Parathyroid adenoma (tissue), 2 donors: ENCODE measurements around the gene PSMA2.

ENCODE experiments used
- H2AFZ ChIP-seq: fragments of 300-600 bp; sonication (generic); one replicate; pipeline ENCODE4 v1.7.0; 2017; ENCODE audit warnings: antibody characterized with exemption, mild to moderate bottlenecking
- H3K27ac ChIP-seq: fragments of 300-600 bp; sonication (generic); one replicate; pipeline ENCODE4 v1.7.0; 2017
- H3K27me3 ChIP-seq: fragments of 300-600 bp; sonication (generic); one replicate; pipeline ENCODE4 v1.7.0; 2017; ENCODE audit warnings: low read length; ENCODE audit not compliant: control insufficient read depth, insufficient read depth
- H3K36me3 ChIP-seq: fragments of 300-600 bp; sonication (generic); one replicate; pipeline ENCODE4 v1.7.0; 2017; ENCODE audit warnings: low read length; ENCODE audit not compliant: control insufficient read depth, insufficient read depth
- H3K4me1 ChIP-seq: fragments of 300-600 bp; sonication (generic); one replicate; pipeline ENCODE4 v1.7.0; 2017; ENCODE audit warnings: control low read depth
- H3K4me2 ChIP-seq: fragments of 300-600 bp; sonication (generic); one replicate; pipeline ENCODE4 v1.7.0; 2017; ENCODE audit warnings: low read length
- H3K4me3 ChIP-seq: fragments of 300-600 bp; sonication (generic); one replicate; pipeline ENCODE4 v1.7.0; 2017; ENCODE audit warnings: low read depth, low read length
- H3K79me2 ChIP-seq: fragments of 300-600 bp; sonication (generic); one replicate; pipeline ENCODE4 v1.7.0; 2017; ENCODE audit warnings: control low read depth
- H3K9ac ChIP-seq: fragments of 300-600 bp; sonication (generic); one replicate; pipeline ENCODE4 v1.7.0; 2017; ENCODE audit warnings: mild to moderate bottlenecking
- H3K9me3 ChIP-seq: fragments of 300-600 bp; sonication (generic); one replicate; pipeline ENCODE4 v1.7.0; 2017; ENCODE audit warnings: low read length; ENCODE audit not compliant: control insufficient read depth
- TF ChIP-seq, protein P1 (sequence below): fragments of 300-600 bp; sonication (generic); IDR thresholded peaks from one replicate; pipeline ENCODE4 v1.7.0; 2017; ENCODE audit warnings: antibody characterized with exemption, mild to moderate bottlenecking
- donor health status: primary hyperparathyroidism.

The PSMA2 gene

DNA sequence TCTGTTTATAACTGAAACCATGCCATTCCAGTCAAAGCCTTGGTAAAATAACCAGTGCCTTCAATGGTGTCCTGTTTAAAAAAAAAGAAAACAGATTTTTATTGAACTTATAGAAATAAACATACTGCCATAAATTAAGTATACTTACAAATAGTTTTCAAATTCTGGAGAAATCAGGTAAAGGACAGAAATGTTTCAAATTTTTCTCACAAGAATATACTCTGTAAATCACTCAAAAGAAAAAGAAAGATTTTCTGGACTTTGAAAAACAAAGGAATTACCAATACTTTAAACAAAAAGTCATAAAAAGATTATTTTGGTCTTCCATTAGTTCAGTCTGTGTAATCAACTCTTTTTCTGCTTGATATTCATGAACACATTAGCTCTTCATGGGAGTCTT is 24.1 kb upstream of the PSMA2 start:
- Histone ChIP-seq H3K4me2 (no peak overlapping the region), H2AFZ (no peak overlapping the region)
- TF ChIP-seq, protein P1, sequence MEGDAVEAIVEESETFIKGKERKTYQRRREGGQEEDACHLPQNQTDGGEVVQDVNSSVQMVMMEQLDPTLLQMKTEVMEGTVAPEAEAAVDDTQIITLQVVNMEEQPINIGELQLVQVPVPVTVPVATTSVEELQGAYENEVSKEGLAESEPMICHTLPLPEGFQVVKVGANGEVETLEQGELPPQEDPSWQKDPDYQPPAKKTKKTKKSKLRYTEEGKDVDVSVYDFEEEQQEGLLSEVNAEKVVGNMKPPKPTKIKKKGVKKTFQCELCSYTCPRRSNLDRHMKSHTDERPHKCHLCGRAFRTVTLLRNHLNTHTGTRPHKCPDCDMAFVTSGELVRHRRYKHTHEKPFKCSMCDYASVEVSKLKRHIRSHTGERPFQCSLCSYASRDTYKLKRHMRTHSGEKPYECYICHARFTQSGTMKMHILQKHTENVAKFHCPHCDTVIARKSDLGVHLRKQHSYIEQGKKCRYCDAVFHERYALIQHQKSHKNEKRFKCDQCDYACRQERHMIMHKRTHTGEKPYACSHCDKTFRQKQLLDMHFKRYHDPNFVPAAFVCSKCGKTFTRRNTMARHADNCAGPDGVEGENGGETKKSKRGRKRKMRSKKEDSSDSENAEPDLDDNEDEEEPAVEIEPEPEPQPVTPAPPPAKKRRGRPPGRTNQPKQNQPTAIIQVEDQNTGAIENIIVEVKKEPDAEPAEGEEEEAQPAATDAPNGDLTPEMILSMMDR, result no peak

DNA sequence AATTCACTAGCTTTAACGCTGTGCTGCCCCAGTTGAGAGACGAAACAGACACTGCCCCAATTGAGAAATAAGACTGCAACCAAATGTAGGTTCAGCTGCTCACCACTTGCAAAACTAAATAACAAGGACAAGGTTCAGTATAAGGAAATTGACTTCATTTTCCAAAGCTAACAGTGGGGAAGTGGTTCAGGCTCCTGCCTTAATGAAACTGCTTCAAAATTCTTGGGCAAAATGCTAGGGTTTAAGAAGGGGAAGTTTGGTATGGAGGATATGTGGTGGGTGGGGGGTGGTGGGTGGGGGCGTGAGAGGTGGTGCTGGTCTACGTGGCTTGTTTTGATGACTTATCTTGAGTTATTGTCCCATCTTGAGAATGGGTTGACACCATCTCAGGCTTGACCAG is 22.0 kb upstream of the PSMA2 start:
- Histone ChIP-seq H3K27ac (no peak overlapping the region), H3K79me2 (no peaks in the 10 kb centered on the region), H3K4me1 (no peaks in the 10 kb centered on the region), H3K9me3 (no peaks in the 10 kb centered on the region), H3K27me3 (no peaks in the 10 kb centered on the region), H3K36me3 (no peaks in the 10 kb centered on the region), H3K4me3 (no peak overlapping the region), H2AFZ (no peak overlapping the region), H3K9ac (no peak overlapping the region), H3K4me2 (no peak overlapping the region)
- TF ChIP-seq, protein P1, result no peak

More for the DNA sequence above, 24.1 kb upstream of the PSMA2 start:
- H3K27ac ChIP-seq, result no peak overlapping the region
- H3K9me3 ChIP-seq, result no peaks in the 10 kb centered on the region
- no peaks in the 10 kb centered on the region for H3K4me1 ChIP-seq
- no peaks in the 10 kb centered on the region for H3K79me2 ChIP-seq
- no peaks in the 10 kb centered on the region for H3K36me3 ChIP-seq
- no peak overlapping the region for H3K4me3 ChIP-seq
- no peaks in the 10 kb centered on the region for H3K27me3 ChIP-seq
- H3K9ac ChIP-seq, result no peak overlapping the region

DNA sequence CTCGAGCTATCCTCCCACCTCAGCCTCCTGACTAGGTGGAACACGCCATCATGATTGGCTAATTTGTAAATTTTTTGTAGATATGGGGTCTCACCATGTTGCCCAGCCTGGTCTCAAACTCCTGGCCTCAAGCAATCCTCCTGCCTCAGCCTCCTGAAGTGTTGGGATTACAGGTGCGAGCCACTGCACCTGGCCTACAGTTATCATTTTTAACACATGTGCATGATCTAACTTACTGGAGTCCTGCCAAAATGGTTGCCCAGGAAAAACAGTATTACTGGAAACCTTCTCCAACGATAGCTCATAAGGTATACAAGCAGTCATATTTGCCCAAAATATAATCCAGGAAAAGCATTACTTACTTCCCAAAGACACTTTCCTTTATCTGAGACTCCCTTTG is 20.4 kb upstream of the PSMA2 start:
- no peaks in the 10 kb centered on the region for H3K4me1 ChIP-seq
- TF ChIP-seq, protein P1, result no peak
- no peak overlapping the region for H3K4me2 ChIP-seq
- H3K27ac ChIP-seq, result no peak overlapping the region
- H2AFZ ChIP-seq, result no peak overlapping the region
- H3K36me3 ChIP-seq, result no peaks in the 10 kb centered on the region
- H3K79me2 ChIP-seq, result no peaks in the 10 kb centered on the region
- H3K4me3 ChIP-seq, result no peak overlapping the region
- no peaks in the 10 kb centered on the region for H3K9me3 ChIP-seq
- H3K9ac ChIP-seq, result no peak overlapping the region
- no peaks in the 10 kb centered on the region for H3K27me3 ChIP-seq

GRCh38 chr7:42950417-42950816 is 18.4 kb upstream of the PSMA2 start:
- H3K4me1 ChIP-seq, result no peaks in the 10 kb centered on the region
- no peak overlapping the region for H3K27ac ChIP-seq
- H3K4me3 ChIP-seq, result no peak overlapping the region
- TF ChIP-seq, protein P1, result no peak
- no peak overlapping the region for H3K4me2 ChIP-seq
- no peaks in the 10 kb centered on the region for H3K36me3 ChIP-seq
- H3K9ac ChIP-seq, result no peak overlapping the region
- no peak overlapping the region for H2AFZ ChIP-seq
- H3K27me3 ChIP-seq, result no peaks in the 10 kb centered on the region
- no peaks in the 10 kb centered on the region for H3K9me3 ChIP-seq
- H3K79me2 ChIP-seq, result no peaks in the 10 kb centered on the region

DNA sequence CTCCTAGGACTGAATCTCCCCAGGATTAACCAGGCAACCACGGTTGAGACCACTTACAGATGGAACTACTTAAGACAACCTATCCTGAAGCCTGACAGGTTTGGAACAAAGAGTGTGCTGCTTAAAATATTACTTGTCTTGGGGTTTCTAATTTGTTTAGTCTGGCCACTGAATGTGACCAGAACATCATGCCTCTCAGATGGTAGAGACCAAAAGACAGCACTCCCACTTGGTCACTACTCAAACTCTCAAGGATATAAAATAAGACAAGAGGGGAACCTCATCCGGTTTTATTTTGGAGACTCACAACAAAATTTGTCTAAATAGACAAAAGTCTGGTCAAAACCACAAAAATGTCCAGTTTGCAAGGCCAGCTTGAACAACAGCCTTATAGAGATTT is 15.5 kb upstream of the PSMA2 start:
- TF ChIP-seq, protein P1, result no peak
- Histone ChIP-seq H3K9ac (no peak overlapping the region), H3K79me2 (no peaks in the 10 kb centered on the region), H2AFZ (no peak overlapping the region), H3K27ac (no peak overlapping the region), H3K36me3 (no peaks in the 10 kb centered on the region), H3K4me3 (no peak overlapping the region), H3K9me3 (no peaks in the 10 kb centered on the region), H3K4me1 (no peaks in the 10 kb centered on the region), H3K4me2 (no peak overlapping the region), H3K27me3 (no peaks in the 10 kb centered on the region)
